GM21381 (cell line): ENCODE measurements around the gene HOXA2.

ENCODE experiments used
- ATAC-seq: cut with Tn5 transposase; IDR thresholded peaks from one replicate; pipeline ENCODE4 v1.9.1; 2021; ENCODE audit warnings: mild to moderate bottlenecking, moderate library complexity; ENCODE audit not compliant: unreplicated experiment

The HOXA2 gene

DNA sequence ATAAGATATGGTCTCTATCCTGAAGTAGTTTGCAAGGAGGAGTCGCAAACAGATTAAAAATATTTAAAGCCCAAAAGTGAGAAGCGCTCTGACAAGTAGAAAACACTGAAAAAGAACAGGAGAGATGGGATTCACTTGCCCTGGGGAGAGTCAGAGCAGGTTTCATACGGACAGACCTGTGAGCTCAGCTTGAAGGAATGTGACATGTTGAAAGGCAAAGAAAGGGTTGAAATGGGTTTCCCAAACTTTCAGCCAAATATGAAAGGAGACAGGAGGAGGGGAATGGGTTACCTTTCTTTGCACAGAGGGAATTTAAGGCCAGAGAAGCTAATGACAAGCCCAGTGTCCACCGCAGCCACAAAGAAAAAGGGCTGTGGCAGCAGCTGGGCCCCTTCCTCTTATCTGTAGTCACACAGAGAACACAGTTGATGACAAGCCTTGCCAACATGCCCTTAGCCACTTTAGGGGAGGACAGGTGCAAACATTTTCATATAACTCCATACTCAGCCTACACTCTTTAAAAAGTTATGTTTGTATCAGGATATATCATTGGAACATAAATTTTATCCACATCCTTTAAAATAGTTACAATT is 21.5 kb downstream of the HOXA2 start:
- ATAC-seq = no peak

- ATAC-seq = peak; percentile 55
Measured at GRCh38 chr7:27079234-27079975, 23.1 kb downstream of the HOXA2 start.

DNA sequence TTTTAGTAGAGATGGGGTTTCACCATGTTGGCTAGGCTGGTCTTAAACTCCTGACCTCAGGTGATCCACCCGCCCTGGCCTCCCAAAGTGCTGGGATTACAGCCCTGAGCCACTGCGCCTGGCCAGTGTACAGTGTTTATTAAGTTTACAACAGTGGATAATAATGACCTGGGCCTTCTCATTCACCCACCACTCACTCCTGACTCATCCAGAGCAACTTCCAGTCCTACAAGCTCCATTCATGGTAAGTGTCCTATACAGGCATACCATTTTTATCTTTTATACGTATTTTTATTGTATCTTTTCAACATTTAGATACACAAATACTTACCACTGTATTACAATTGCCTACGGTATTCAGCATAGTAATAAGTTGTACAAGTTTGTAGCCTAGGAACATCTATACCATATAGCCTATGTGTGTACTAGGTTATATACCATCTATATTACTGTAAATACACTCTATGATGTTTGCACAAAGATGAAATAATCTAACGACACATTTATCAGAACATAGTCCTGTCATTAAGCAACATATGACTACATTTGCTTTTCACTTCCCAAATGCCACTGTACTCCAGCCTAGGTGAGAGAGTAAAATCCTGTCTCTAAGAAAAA is 23.8 kb downstream of the HOXA2 start:
- no peak for ATAC-seq

DNA sequence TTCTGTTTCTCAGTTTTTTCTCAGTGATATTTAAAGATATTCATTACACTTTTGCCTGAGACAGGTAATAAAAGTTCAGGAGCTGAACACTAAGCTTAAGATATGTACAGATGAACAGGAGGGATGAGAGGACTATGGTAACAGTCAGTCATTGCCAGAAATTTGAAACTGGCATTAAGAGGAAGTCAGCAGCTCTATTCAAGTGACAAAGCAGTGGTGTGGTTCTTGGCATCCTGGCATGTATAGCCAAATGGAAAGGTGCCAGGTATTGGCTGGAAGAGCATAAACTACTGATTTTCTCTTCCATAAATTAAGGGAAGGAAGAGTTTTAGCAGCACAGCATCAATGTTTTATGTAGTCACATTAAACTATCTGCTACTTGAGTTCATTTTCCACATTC is 29.4 kb downstream of the HOXA2 start:
- no peak for ATAC-seq

GRCh38 chr7:27071622-27072390 is 30.7 kb downstream of the HOXA2 start:
- no peak for ATAC-seq

- no peak for ATAC-seq
Measured at GRCh38 chr7:27068259-27068658, 34.2 kb downstream of the HOXA2 start.

DNA sequence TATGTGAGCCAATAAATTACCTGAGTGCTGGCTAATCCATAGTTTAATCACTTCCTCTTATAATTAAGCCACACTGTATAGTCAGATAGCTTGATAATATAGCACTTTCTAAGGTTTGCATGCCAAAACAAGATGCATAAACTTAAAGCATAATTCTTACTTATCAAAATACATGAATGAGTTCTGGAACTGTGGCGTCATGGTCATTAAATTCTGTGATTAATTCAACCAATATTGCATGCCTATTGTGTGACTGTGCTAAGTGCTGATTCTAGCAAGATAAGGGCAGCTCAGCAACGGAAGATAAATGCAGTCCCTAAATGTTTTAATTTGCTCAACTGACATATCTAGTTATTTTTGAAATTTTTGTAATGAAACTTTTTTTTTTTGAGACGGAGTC is 36.3 kb downstream of the HOXA2 start:
- no peak for ATAC-seq

- ATAC-seq = no peak
Measured at GRCh38 chr7:27065709-27066108, 36.8 kb downstream of the HOXA2 start.

- no peak for ATAC-seq
Measured at GRCh38 chr7:27064661-27065060, 37.8 kb downstream of the HOXA2 start.

DNA sequence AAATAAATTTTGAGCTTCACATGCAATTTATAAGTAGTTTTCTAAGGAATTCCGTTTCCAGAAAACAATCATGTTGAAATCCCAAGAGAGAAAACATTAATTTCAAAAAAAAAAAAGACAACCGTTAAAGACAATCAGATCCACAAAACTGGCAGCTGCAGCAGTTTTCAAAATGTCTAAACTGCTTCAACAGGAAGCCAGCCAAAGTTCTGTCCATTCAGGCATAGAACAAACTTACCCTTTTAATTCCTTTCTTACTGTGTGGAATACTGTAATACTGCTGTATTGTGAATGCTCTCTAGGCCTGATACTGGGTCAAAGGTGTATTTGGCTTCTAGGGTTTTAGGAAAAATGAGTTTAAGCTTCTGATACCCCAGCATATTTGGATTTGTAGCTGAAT is 38.3 kb downstream of the HOXA2 start:
- ATAC-seq = no peak

GRCh38 chr7:27062946-27063345 is 39.5 kb downstream of the HOXA2 start:
- ATAC-seq = no peak

DNA sequence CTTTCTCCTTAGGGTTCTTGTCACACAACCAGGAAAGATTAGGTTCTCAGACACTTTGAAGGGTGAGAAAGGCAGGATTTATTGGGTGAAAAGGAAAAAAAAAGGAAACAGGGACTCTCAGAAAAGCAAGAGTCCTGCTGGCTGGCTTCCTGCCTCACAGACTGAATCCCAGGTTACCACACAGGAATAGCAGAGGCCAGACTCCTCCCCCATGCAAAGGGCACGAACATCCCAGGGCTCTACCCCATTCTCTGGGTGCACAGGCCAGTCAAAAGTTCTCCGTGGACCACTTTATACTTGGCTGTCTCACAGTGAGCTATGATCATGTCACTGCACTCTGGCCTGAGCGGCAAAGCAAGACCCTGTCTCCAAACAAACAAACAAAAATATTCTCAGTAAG is 49.3 kb downstream of the HOXA2 start:
- no peak for ATAC-seq

DNA sequence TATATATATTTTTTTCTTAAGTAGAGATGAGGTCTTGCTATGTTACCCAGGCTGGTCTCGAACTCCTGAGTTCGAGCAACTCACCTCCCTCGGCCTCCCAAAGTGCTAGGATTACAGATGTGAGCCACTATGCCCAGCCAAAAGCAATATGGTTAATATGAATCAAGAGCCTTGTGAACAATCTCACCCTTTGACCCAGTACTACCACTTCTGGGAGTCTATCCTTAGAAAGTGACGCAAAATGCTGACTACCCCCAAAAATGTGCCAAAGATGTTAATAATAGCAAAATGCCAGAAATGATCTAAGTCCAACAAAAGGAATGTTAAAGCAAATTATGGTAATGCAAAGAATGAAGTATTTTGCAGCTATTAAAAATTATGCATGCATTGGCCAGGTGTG is 51.0 kb downstream of the HOXA2 start:
- no peak for ATAC-seq
